GM21723 (cell line): Measurements from ENCODE around the gene ANKS1B.

Experiments
- ATAC-seq: cut with Tn5 transposase; IDR thresholded peaks from one replicate; pipeline ENCODE4 v1.9.1; 2021; ENCODE audit warnings: mild to moderate bottlenecking, moderate library complexity; ENCODE audit not compliant: unreplicated experiment

Gene ANKS1B

GRCh38 chr12:99140017-99140720, 844.6 kb downstream of the ANKS1B start:
- ATAC-seq: no peak

DNA sequence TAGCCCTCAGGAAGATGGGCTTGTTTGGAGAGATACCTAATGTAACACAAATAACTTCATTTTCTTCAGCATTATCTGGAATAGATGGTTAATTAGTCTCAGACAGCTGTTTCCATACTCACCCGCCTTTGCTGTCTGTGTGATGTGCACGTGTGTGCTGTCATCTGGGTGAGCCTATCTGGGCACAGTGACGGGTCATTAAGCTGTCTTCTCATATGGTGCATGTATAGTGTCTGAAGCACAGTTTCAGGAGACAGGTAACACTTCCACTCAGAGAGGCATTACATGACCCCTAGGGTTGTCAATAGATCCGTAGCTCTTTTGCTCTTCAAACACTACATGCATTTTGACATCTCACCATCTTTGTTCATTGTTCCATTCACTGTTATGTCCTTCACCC, 846.3 kb downstream of the ANKS1B start:
- no peak for ATAC-seq

DNA sequence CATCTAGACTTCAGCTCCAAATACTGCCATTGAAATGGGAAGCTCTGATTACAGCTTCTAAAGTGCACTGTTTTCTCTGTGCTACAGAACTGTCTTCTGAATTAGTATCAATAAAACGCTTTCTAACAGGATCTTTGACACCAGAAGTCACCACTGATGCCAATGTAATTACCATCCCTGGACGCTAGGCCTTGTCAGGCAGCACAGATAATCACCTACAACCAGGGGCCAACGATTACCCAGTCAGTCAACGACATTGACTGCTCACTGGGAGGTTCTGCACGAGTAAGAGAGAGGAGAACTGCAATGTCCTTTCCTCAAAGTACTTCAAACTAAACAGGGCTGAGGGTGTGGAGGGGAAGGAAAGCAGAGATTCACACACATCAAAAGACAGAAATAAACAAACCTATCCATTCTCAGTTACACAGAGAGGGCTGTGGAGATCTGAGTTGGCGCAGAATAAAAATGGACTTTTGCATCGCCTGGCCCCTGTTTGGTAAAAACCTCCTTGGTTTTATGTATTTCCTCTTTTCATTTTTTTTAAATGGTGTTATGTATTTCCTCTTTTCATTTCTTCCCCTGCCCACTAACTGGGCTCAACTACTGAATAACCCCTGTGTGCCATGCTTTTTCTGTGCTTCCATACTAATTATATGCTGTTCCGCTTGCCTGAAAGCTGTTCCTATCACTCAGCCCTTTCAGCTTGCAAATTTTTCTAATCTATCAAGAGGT, 847.4 kb downstream of the ANKS1B start:
- no peak for ATAC-seq

DNA sequence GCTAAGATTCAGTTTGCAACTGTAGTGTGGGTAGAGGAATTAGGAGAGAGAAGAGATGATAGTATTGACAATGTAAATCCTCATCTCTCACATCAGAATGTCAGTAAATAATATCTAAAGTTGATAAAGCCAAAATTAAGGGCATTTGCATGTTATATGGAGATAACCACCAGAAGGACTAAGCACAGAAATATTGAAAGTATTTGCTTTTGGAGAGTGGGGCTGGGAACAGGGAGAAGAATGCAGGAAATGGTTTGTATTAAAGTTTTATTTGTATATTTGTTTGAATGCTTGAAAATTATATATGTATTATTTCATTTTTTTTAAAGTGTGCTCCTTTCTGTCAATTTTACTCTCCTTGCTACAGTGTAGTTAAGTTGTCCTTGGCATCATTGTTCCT, 848.2 kb downstream of the ANKS1B start:
- no peak for ATAC-seq

- no peak for ATAC-seq
These were observed 849.4 kb downstream of the ANKS1B start for GRCh38 chr12:99135376-99135775.

DNA sequence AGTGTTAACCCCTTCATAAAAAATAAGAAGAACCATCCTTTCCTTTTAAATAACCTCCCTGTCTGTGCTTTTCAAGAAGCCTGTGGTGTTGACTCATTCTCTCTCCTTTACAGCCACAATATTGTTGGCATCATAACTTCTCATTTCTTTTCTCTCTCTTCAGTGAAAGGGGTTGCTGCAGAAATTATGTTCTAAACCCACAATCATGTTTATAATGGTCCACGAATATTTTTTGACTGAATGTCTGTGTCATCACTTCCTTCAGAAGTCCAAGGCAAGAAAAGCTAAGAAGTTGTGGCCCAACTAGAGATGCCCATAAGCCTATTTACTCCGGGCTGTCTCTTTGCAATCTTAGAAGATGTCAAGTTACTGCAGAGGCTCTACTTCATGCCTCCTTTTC, 851.3 kb downstream of the ANKS1B start:
- no peak for ATAC-seq

DNA sequence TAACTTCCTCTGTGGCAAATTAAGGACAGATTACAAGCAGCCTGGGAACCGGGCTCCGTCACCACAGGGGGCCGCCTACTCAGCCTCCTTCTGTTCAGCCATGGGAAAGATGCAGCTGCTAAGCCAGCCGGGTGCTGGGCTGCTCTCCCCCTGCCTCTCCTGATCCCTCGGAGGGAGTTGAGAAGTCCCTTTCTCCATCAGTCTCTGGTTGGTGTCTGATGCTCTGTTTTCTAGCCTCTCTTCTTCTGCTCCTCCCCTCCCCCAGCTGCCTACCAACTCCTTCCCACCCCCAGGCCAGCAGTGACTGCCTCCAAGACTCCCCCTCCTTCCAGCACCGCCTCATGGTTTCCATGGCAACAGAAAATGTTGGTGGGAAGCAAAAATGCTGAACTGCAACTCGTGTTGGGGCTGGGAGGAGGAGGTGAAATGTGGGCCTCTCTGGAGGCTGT, 853.0 kb downstream of the ANKS1B start:
- ATAC-seq: peak; percentile 41

- peak; percentile 97 for ATAC-seq
These were observed 853.8 kb downstream of the ANKS1B start for GRCh38 chr12:99130808-99131553.

GRCh38 chr12:99128246-99128802, 856.4 kb downstream of the ANKS1B start:
- ATAC-seq: no peak

GRCh38 chr12:99122959-99123358, 861.8 kb downstream of the ANKS1B start:
- ATAC-seq: no peak

- no peak for ATAC-seq
These were observed 862.2 kb downstream of the ANKS1B start for GRCh38 chr12:99122496-99122895.

- no peak for ATAC-seq
These were observed 863.2 kb downstream of the ANKS1B start for GRCh38 chr12:99121546-99121945.

GRCh38 chr12:99119943-99120342, 864.8 kb downstream of the ANKS1B start:
- no peak for ATAC-seq

DNA sequence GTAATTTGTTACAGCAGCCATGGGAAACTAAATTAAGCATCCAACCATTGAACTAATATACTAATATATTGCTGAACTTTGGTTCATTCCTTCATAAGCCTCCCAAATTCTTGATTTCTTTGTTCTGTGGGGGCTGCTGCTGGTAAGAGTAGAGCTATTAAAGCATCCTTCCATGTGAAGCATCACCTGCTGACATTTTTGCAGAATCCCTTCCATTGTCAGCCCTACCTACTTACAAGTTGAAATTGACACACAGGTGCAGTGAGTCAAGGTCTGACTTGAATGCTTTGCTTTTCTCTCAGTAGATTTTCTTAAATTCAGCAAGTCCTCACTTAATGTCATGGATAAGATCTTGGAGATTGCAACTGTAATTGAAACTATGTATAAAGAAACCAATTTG, 865.3 kb downstream of the ANKS1B start:
- ATAC-seq: no peak

DNA sequence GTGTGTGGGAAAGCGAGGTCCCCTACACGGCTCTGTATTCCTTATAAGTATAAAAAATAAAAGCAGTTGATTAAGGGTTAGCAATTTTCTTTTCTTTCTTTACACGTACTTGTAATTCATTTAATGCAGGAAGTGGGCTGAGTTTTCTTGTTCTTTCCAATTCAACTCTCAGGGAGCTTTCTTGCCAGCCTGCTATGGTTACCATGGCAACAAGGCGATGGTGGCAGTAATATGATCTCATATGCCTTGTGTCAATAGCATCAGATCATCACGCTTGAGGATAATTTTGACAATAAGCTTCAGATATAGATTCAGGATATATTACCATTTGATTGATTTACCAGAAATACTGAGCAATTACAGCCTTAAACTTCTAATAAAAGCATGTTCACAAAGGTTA, 873.1 kb downstream of the ANKS1B start:
- no peak for ATAC-seq

DNA sequence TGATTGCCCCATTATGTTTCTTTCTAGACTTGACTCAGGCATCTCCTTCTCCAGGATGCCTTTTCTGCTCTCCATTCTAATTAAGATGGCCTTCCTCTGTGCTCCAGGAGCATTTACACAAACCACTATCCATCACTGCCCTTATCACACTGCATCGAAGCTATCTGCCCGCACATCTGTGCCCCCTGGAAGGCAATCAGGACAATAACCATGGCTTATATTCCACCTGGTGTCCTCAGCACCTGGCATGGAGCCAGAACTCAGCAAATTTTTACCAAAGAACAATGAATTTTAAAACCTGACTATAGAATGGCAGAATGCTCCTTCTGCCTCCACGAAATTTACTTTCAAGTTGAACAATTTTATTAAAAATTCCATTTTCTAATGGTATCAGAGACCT, 873.9 kb downstream of the ANKS1B start:
- no peak for ATAC-seq

DNA sequence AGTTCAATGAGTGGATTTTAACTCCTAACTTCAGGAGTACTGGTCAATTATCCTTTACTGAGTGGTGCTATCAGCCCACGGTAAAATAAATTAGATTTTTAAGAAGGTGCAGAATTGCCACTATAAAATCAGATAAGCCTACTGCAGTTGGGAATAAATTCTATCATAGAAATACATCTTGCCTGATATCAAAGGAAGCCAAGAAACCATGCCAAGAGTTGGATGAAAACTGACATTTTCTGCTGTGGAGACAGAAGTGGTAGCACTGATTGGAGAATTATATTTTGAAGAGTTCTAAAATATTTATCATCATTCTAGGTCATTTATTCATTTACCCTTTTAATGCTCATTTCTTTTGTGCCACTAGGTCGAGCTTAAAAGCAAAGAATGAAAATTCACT, 874.5 kb downstream of the ANKS1B start:
- no peak for ATAC-seq

DNA sequence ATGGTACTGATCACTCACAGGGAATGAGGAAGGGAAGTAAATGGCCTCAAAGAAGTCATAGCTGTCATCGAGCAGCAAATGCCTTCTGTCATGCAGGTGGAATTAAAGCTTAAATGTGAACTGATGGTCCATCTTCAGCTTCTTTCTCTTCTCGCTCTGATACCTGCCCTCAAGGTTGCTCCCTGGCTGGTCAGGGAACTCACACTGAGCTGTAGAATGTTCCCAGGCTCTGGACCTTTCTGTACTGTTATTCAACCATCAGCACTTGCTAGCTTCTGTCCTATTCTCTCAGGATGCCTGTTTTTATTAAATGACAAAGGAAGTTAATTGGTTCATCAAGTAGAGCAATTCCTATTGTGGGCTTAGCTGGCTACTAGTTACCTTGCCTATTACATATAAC, 875.8 kb downstream of the ANKS1B start:
- ATAC-seq: no peak

DNA sequence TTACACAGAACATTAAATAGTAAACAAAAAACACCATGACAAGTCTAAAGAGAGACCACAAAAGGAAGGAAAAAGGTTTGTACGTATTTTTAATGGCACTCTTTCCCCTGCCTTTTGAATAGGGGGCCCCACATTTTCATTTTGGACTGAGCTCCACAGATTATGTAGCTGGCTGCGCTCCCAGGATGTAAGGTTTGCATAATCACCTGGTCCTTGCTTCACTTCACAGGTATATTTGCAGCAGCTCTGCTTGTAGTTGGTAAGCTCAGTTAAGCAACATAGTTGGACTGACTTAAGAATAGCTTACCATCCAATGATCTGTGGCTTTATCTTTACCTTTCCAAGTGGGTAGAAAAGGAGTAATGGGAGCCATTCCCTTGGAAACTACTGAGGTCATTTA, 885.0 kb downstream of the ANKS1B start:
- no peak for ATAC-seq

GRCh38 chr12:99097171-99097570, 887.6 kb downstream of the ANKS1B start:
- ATAC-seq: no peak

GRCh38 chr12:99093166-99093565, 891.6 kb downstream of the ANKS1B start:
- no peak for ATAC-seq
